SKM-1 (cell line): Measurements from ENCODE around the gene MAJIN.
A peak's percentile ranks its signal among the peaks of the same experiment; 100 is the strongest.

Experiments
- DNase-seq: peaks from one replicate; lab custom pipeline; 2025; ENCODE audit not compliant: unreplicated experiment; lab: John Stamatoyannopoulos, UW

MAJIN gene

DNA sequence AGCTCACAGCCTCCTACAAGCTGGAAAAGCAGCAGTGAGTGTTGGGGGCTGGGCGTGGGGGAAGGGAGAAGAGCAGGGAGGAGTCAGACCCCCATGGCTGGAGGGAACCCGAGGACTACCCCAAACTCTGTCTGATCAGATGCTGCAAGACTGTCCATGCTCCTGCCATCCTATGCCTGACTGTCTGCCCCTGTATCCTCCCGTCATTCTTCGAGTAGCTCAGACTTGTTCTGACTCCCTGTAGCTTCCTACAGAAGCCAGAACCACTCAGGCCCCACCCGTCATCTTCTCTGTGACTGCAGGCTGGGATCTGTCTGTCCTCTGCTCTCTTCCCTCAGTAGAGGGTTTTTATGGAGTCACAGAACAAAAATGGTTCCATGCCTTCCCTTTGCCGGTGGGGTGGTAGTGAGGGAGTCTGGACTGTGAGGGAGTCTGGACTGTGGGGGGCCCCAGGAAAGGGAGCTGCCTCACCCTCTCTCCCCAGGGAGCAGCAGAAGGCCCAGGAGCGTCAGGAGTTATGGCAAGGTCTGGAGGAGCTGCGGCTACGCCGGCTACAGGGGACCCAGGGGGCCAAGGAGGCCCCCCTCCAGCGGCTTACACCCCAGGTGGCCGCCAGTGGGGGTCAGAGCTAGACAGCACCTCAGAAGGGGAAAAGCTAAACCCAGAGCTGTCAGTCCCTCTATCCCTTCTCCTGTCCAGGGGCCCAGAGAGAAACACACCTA lies 38.5 kb downstream of the MAJIN start:
- no peak for DNase-seq

DNA sequence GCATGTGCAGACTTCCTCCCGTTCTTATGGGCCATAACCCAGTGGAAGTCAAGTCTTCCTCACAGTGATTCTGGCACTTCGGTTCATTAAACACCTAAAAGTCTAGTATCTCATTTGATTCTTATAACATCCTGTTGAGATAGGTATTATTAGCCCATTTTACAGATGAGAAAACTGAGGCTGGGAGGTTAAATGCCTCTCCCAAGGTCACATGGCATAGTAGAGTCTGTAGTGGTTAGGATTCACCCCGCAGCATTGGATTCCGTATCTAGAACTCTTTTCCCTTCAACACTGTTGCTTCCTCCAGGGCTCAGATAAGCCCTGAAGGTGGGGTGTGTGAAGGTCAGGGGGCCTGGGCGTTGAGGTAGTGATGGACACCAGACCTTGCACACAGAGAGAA lies 39.6 kb downstream of the MAJIN start:
- DNase-seq, result no peak

DNA sequence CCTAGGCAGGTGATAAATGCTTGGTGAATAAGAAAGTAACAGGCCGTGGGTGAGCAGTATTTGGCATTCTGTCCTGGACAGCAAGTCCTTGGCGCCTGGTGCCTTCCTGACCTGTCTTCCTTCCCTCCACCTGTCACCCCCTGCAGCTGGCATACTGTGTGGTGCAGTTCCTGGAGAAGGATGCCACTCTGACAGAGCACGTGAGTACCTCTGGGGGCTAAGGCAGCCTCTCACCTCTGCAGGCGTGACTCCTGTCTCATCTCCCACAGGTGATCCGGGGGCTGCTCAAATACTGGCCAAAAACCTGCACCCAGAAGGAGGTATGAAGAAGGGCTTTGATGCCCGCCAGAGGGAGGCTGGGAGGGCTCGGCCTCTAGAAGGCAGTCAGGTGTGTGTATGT lies 40.6 kb downstream of the MAJIN start:
- DNase-seq, result no peak

DNA sequence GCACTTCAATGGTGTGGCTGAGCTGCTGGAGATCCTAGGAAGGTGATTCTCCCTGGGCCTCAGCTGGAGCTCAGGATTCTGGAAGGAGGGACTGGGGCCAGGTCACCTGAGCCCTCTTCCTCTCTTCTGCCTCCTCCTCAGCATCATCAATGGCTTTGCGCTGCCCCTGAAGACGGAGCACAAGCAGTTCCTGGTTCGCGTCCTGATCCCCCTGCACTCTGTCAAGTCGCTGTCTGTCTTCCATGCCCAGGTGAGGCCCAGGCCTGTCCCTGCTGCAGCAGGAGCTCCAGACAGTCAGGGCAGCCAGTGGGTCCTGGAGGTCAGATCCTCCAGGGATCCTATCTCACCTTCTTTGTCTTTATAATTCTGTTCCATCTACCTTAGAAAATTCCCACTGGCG lies 41.6 kb downstream of the MAJIN start:
- no peak for DNase-seq

DNA sequence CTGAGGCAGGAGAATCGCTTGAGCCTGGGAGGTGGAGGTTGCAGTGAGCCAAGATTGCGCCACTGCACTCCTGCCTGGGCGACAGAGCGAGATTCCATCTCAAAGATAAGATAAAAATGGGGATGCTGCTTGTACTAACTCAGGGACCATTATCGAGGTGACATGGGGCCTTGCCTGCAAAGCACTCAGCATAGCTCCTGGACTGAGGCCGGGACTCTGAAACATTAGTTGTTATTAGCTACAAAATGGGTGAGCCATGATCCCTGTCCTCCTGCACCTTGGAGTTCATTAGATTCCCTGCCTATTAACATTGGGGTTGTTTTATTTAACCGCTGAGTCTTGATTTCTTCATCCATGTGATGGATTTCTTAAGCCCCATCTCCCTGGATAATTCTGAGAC lies 42.3 kb downstream of the MAJIN start:
- no peak for DNase-seq

DNA sequence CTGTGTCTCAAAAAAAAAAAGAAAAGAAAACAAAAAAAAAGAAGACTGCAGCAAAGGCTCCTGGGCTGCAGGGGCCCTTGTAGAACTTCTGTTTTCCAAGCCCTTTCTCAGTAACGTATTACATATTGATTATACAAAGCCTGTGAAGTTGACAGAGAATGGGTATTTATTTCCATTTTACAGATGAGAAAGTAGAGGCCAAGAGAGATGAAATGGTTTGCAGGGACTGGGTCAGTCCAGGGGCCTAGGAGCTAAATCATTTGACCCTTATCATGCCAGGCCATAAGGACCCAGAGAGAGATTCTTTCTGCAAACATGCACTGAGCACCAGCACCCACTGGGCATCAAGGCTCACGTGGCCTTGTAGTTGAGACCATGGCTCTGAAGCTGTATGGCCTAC lies 43.0 kb downstream of the MAJIN start:
- no peak for DNase-seq

DNA sequence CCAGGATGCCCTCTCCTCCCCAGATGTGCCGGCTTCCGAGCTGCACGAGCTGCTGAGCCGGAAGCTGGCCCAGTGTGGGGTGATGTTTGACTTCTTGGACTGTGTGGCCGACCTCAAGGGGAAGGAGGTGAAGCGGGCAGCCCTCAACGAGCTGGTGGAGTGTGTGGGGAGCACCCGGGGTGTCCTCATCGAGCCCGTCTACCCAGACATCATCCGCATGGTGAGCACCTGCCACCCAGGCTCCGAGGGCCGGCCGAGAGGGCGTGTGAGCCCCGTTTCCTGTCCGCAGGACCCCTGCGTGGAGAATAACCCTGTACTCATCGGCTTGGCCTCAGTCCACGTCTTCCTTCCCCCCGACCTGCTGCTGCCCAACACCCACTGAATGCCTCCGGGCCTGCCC lies 45.2 kb downstream of the MAJIN start:
- DNase-seq, result no peak

DNA sequence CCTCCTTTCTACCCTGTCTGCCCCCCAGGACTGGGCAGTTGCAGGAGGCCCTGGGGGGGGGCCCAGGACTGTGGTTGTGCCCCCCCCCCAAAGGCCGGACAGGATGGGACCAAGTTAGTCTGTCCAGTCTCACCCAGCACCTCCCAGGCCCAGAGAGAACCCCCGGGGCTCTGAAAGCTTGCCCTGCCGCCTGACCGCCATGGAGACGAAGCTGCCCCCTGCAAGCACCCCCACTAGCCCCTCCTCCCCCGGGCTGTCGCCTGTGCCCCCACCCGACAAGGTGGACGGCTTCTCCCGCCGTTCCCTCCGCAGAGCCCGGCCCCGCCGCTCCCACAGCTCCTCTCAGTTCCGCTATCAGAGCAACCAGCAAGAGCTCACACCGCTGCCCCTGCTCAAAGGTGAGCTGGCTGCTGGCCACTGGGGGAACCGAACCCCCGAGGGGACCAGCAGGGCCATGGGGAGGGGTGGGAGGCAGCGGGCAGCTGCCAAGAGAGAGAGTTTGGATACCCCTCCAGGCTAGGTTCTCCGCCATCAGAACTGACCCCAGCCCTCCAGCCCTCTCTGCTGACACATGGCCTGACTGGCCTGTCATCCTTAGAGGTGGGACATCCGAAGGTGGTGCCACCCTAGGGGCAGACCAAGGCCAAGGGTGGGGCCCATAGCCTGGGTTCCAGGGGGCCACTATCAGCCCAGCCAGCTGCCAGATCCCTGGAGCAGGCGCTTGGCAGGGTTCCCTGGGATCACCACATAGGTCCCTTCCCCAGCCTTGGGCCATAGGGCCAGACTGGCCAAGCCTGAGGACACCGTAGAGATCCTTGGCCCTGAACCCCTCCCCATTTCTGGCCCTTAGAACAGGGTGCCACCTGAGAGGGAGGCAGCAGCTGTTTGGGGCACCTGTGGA lies 46.1 kb downstream of the MAJIN start:
- DNase-seq, result no peak

DNA sequence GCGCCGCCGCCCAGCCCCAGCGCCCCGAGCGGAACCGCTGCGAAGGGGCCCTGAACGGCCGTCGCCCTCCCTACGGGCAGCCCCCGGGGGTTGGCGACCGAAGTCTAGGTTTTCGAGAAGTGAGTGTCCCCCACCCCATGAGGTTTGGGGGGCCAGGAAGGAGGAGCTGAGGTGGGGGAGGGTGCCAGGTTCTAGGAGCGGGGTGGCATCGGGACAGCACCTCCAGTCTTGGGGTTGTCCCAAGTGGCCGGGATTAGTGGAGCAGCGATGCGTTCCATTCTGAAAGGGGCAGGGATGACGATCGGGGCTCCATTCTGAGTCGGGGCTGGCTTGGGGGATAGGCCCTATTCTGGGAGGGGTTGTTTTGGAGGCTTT lies 47.0 kb downstream of the MAJIN start:
- DNase-seq, result no peak

DNA sequence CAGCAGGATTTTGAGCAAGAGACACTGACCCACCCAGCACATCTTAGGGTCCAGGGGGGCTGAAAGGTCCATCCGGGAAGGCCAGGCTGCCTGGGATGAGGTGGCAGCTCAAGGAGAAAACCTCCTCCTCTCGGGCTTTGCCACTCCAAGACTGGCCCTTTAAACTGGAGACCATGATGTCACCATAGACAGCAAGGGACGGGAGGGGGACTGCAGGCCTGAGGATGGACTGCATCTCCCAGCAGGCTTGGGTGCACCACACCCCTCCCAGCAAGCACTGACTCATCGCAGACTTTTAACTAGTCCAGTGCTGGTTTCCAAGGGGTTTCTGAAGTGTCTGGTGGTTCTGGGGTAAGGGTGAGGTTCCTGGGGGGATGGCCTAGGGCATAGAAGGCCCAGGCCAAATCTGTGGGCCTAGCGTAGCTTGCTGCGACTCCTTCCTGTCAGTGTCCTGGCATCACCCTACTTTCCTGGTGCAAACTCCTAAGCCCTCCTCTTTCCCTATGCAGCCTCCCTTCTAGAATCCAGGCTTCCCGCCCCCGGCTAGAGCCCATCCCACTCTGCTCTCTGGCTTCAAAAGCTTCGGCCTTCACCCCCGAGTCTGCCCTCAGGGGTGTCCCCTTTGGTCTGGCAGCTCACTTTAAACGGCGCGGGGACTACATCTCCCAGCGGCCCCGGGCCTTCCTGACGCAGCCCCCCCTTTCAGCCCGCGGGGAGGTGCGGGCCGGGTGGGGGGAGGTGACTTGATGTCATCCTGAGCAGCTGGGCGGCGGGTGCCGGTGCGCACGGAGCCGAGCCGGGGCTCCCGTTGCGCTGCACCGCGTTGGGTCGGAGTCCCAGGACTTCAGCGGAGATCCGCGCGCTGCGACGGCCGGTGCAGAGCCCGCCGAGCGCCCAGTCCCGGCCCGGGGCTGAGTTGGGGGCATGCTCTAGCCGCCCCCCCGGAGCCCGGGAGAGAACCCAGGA lies 47.7 kb downstream of the MAJIN start, which contains the start of gene PPP2R5B:
PPP2R5B (plus strand) TSS at position 746 of the 966 bp plus-strand sequence. CDS start 1,046 bp downstream, outside the sequence.
- peak; percentile 90 for DNase-seq

DNA sequence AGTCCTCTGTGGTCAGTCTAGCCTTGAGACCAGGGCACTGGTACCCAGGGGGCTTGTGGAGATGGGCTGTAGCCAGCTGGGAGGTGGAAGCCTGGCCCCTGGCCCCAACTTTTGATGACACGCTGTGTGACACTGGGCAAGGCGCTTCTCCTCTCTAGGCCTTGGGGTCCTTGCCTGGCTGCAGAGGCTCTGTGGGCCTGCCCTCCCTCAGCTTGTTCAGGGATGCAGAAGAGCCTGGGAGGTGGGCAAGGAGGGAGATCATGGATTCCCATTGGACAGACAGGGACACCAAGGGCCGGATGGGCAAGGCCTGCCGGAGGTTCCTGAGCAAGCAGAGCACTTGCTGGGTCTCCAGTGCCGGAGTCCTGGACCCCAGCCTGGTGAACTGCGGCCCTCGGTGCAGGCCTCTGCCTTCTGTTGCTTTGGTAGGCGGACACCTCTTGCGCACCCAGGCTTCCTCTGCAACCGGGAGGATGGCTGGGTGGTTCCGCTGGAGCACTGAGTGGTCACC lies 48.7 kb downstream of the MAJIN start:
- DNase-seq, result no peak

DNA sequence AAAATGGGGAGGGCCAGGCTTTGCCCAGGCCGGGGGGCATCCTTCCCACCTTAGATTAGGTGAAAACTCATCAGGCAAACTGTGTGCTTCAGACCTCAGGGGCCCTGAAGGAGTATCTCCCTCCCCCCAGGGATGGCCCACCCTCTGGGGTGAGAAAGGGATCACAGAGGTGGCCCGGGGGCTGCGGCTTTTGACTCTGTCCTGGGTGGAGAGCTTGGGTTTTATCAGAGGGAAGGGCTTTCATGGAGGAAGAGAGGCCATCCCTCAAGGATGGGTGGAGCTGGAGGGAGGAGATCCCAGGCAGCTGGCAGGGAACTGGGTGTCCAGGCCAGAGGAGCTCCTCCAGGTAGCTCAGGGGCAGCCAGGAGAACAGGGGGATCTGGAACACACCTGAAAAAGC lies 50.5 kb downstream of the MAJIN start:
- DNase-seq, result no peak

DNA sequence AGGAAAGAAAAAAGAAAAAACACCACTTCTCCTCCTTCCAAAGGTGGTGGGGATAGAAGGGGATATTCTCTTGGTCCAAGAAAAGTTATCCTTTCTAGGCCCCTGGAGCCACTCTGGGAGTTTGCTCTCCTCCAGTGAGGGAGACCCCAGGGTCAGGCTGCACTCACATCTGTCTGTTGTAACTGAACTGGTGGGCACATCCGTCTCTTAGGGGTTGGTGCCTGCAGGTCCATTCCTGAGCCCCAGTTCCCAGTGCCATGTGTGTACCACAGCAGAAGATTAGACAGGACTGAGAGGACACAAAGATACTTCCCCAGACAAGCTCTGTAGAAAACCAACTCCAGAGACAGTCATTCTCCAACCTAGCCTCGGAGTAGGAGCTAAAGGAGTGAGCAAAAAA lies 51.8 kb downstream of the MAJIN start:
- no peak for DNase-seq

DNA sequence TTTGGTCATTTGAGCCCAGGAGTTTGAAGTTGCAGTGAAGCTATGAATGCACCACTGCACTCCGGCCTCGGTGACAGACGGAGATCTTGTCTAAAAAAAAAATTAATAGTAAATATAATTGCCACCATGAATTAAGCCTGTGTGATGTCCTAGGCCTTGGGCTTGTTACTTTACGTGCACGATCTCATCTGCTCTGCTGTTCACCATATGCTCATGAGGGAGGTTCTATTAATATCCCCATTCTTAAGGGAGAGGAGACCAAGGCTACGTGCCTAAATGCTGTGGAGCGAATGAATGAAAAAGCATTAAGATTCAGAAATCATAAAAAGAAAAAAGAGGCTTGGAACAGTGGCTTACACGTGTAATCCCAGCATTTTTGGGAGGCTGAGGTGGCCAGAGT lies 52.3 kb downstream of the MAJIN start:
- no peak for DNase-seq

DNA sequence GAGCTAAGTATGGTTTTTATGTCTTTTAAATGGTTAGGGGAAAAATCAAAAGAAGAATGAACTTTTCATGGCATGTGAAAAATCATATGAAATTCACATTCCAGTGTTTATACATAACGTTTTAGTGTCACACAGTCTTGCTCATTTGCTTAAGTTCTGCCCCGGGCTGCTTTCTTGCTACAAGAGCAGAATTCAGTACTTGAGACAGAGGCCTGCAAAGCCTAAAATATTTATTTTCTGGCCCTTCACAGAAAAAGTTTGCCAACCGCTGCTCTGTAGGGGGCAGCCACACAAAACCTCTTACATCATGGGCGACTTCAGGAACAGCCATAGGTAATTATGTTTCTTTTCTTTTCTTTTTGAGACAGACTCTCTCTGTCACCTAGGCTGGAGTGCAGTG lies 53.9 kb downstream of the MAJIN start:
- no peak for DNase-seq

DNA sequence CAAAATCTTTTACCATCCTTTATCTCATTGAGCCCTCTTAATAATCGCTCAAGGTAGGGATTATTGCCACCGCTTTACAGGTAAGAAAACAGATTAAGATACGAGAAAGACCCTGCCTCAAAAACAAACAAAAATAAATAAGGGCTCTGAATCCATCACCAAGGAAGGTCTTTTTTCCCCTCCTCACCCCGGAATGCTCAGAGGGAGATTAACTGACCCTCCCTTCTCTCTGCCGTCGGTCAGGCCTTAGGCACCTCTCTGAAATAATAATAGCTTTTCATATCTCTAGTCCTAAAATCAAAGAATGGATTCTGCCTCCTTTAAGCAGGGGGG lies 54.3 kb downstream of the MAJIN start:
- no peak for DNase-seq

DNA sequence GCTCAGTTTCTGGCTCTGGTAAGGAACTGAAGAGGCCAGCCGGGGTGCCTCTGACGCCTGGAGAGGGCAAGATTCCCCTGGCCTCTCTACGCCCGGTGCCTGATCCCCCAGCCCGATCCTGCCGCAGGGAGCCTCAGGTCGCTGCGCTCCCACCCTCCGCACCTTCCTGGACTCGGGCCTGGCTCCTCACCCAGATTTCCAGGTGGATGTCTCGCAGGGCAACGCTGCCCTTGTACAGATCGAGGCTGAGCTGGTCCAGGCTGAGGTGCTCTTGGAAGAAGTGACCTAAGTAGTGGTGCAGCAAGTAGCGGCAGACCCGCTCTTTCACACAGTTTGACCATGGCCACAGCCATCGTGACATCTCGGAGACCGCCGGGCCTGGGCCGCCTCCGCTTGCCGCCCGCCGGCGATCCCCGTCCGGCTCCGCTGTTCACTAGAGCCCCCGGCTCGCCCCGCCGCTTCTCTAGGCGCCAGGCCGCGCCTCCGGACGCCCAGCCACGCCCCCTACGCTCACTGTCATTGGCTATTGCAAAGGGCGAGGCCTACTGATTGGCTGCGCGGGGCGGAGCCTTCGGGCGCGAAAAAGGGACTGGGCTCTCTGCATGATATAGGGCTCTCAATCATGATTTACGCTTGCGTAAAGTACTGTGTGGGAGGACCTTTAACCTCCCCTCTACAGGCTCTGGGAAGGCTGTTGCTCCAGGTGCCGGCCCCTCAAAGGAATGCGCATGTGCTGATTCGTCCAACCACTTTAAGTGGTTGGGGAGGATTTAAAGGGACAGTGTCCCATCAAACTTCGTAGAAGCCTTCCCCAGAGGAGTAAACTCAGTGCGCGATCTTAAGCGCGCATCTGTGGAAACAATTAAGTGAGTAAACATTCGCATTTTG lies 54.9 kb downstream of the MAJIN start, which contains the start of gene ATG2A:
ATG2A (minus strand) TSS at position 435 of the 888 bp plus-strand sequence; CDS start at position 361, 74 bp downstream.
- DNase-seq, result peak; percentile 98

DNA sequence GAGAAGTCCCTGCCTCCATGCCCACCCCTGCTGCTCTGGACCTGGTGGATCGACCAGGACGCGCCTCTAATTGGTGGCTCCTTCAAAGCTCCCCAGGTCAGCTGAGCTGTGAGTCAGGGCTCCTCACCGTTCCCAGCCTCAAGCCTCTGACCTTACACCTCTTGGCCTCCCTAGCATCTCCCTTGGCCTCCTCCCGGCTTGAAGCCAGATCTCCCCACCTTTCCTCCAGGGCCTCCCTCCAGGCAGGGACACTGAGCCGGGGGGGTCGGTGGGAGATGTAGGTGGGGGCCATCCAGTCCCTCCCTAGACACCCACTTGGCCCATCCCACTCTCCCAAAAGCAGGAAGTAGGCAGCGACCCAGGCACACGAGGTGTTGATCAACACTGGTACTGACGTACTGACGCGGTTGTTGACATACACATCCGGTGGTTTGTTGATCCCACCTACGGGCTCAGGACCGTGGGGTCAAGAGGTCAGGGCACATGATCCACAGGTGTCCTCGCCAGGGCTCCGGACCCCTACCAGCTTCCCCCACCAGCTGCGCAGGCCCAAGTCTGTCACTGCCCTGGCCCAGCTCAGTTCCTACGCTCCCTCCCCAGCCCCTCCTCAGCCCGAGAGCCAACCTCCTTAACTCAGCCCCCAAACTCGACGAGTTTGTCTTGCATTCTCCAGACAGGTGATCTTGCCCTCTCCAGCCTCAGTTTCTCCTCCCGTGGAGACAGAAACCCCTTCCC lies 55.7 kb downstream of the MAJIN start:
- no peak for DNase-seq

DNA sequence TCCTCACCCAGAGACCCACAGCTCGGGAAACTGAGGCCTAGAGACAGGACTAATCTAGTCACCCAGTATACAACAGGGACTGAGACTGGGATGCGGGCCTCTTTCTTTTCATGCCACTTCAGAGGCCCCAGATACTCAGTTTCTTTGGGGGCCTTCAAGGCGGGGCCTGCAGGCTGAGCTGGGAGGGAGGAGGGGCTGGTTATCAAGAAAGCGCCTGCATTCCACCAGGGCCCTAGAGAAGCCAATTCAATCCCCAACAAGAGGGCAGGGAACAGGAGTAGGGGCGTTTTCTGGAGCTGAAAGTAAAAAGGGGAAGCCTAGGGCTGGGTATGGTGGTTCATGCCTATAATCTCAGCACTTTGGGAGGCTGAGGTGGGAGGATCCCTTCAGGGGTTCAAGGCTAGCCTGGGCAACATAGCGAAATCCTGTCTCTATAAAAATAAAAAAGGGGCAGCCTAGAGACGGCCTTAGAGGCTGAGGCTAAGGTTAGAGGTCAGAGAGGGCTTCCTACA lies 56.5 kb downstream of the MAJIN start:
- DNase-seq, result no peak
